Hindlimb muscle (tissue), 1 donor: ENCODE data around the gene BANF2. TPM values are rescaled to one million over a fixed set of nuclear protein-coding genes. Genes with fewer than 3 reads are reported as not detected.

ENCODE experiments used
- DNase-seq: peaks from one replicate; pipeline ENCODE4 v3.0.0-alpha.2; 2013
- polyA plus RNA-seq: library from polyadenylated mRNA; unstranded; fragments of 120-200 nt; gene quantifications from one replicate; pipeline ENCODE4 v1.2.1, GENCODE V29; 2013; ENCODE audit not compliant: insufficient read length

BANF2 gene
- polyA plus RNA-seq, 1 donor, result not detected

DNA sequence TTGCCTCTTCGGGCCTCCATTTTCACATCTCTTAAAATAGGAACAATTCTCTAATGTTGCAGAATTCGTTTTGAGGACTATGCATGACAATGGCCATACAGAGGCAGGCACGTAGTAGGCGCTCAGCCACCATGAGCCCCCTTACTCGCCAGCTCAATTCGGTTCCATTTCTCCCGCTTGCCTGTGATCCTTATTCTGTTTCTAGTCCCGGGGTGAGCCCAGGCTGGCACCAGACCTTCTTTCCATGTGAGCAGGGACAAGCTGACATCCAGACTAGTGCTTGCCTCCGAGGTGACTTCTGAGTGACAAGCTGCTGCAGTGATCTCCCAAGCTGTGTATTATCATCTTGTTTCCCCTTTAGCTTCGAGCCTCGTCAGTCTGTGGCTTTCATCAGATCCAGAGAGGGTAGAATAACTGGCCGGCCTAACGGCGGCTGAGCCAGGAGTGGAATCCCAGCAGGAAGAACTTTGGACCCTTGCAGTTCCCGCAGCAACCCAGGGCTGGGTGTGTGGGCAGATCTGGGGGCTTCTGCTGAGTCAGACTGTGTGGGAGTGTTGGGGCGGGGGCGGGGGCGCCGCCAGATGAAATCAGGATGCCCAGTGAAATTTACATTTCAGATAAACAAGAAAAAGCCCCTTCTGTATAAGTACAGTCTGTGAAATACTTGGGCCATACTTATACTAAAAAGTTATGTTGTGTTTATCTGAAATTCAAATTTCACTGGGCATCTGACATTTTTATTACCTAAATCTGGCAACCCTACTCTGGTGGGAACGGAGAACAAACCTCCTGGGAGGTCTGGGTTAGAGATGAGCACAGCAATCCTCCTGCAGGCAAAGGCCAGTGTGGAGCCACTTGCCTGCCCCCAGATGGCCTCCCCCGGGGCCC, 10.9 kb downstream of the BANF2 start:
- DNase-seq, result no peak

DNA sequence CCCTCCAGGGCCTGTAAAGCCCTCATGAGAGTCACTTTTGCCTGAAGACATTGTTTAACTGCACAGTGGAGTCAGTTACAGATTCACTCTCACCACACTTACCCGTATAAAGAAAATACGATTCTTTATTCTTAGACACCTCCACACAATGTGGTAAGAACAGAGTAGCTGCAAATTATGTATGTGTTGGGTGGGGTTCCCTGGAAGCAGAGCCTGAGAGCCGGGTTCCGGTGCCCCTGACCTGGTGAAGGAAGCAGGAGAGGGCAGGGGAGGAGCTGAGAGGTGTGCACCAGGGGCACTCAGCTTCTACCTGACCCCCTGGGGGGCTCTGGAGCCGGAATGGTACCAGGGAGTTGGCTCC, 11.5 kb downstream of the BANF2 start:
- DNase-seq, result no peak

DNA sequence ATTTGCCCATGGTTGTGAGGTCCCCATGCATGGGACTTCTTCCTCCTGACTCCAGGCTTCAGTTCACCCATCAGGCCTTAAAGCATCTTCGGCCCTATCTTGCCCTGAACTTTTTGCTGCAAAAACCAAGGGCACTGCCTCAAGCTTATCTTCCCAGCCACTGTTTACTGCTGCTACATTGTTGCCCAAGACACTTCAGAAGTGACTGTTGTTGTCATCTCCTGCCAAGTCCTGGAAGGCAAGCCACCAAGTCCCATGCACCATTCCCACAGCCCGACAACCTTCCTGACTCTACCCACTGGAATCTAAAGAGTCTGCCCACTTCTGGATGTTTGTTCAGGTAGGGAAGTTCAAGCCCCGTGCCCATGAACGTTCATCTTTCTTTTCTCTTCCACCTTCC, 12.4 kb downstream of the BANF2 start:
- DNase-seq, result no peak

DNA sequence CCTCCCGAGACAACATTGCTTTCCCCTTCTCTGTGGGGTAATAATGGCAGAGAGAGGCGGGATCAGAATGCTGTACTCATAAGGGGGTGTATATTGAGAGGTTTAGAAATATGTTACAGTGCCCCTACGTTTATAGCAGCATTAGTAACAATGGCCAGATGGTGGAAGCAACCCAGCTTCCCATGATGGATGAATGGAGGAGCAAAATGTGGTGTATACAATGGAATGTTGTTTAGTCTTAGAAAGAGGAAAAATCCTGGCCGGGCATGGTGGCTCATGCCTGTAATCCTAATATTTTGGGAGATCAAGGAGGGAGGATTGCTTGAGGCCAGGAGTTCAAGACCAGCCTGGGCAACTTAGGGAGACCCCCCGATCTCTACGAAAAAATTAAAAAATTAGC, 12.9 kb downstream of the BANF2 start:
- DNase-seq, result no peak

DNA sequence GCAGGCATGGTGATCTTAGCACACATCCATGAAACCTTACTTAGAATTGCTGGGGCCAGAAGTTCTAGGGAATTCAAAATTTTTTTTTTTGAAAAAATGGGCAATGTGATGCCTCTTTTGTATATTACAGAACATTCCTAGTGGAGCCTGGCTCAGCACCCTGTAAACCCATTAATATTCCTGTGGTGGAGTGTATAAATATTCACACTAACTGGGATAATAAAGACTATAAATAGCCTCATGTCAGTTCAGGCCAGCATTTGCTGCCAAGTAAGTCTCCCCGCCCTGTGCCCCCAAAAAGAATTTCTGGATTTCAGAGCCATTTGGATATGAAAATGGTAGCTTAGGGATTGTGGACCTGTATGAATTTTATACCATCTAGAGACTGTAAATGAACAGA, 14.8 kb downstream of the BANF2 start:
- DNase-seq, result no peak

DNA sequence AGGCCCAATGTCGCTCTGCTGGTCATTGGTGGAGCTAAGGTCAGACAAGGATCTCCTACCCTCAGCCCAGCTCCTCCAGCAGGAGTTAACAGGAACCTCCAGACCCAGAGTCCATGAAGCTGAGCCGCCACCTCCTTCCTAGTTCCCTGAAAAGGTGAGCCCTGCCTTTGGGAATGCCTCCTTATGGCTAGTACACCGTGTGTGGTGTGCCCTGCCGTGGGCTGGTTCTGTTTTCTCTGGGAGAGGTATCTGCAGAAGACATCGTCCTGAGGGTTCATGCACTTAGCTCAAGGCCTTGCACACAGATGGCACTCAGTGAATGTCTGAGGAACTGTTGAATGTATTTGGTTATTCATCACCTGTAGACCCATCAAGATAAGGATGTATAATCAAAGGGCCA, 15.3 kb downstream of the BANF2 start:
- no peak for DNase-seq

DNA sequence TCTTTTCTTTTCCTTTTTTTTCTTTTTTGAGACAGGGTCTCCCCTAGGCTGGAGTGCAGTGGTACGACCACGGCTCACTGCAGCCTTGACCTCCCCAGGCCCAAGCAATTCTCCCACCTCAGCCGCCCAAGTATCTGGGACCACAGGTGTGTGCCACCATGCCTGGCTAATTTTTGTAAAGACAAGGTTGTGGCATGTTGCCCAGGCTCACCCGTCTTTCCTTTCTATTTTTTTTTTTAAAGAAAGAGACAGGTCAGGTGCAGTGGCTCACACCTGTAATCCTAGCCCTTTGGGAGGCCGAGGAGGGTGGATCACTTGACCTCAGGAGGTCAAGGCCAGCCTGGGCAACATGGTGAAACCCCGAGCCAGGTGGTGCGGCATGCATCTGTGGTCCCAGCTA, 16.6 kb downstream of the BANF2 start:
- no peak for DNase-seq

DNA sequence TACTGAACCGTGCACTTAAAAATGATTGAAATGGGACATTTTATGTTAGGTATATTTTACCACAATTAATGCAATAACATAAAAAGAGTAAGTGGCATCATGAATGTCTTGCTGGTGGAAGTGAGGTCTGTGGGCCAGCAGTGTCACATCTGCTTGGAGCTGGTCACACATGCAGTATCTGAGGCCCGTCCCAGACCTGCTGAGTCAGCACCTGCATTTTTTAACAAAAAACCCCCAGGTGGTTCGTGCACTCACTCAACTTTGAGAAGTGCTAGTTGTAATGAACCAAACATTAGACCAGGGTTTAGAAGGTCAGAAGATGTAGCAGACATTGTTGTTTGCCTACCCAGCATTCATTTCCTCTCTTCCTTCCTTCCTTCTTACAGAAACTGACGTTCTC, 21.0 kb downstream of the BANF2 start:
- no peak for DNase-seq

DNA sequence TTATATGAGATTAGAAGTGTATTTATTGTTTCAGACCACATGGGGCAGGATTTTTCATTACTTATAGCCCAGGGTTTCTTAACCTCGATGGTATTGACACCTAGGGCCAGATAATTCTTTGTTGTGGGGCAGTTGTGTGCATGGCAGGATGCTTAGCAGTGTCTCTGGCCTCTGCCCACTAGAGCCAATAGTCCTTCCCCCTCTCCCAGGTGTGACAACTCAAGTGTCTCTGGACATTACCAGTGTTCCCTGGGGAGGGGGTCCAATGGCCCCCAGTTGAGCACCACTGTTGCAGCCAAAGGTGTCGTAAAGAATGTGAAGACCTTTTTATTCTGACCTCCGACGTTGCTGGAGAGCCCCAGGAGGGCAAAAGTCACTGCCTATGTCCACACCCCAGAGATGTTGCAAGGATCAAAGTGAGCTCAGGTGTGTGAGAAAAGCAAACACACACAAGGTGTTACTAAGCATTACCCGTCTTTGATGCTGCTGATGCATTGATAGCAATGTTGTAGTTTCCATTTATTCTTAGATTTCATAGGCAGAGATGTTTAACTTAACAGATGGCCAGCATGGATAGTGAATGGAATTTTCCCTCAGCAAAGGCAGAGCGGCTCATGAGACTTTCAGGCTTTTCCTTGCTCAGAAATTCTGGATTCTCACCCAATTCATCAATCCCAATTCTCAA, 22.2 kb downstream of the BANF2 start:
- DNase-seq, result no peak

DNA sequence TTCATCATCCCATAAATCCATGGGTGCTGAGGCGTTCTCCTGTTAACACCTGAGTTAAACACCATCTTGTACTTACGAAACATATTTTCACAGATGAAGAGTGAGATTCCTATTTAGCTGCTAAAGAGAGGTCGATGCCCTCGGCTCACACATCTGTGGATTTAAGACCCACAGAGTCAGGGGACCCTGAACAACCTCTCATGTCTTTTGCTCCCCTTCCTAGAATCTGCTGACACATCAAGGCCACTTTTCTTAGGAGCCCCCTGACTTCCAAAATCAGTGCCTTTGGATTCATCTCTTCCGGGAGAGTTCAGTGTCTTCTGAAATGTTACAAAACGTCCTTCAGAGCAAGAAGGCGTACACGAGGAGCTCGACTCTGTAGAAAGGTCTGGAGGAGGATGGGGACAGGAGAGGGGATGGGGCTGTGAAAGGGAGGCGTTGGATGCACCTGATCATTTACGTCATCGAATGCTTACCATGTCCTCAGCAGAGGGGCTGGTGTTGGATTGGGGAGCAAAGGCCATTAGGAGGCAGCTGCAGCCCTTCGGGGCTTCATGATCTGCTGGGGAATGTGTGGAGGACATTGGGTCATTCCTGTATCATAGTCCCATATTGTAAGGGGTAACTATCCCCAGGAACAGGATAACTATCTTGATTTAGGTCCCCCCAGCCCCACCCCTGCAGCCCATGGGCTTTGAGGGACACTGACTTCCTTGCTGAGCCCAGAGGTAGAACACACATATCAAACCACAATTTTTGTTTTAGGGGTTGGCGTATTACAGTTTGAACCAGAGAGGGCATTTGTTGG, 22.9 kb downstream of the BANF2 start:
- DNase-seq, result no peak

DNA sequence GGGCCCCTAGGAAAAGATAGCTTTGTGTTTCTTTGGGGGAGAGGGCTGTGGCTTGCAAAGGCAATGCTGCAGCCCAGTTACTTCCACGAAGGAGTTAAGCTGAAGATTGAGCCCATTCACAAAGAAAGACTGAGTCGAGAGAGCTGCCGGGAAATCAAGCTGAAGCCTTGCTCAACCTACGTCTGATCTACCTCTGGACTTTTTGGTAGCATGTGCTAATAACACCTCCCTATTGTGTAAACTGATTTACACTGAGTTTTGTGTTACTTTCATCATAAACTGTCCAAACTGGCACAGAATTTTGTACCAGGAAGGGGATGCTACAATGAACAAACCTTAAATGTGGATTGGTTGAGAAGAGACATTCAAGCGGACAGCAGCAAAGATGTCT, 23.5 kb downstream of the BANF2 start:
- DNase-seq, result no peak

DNA sequence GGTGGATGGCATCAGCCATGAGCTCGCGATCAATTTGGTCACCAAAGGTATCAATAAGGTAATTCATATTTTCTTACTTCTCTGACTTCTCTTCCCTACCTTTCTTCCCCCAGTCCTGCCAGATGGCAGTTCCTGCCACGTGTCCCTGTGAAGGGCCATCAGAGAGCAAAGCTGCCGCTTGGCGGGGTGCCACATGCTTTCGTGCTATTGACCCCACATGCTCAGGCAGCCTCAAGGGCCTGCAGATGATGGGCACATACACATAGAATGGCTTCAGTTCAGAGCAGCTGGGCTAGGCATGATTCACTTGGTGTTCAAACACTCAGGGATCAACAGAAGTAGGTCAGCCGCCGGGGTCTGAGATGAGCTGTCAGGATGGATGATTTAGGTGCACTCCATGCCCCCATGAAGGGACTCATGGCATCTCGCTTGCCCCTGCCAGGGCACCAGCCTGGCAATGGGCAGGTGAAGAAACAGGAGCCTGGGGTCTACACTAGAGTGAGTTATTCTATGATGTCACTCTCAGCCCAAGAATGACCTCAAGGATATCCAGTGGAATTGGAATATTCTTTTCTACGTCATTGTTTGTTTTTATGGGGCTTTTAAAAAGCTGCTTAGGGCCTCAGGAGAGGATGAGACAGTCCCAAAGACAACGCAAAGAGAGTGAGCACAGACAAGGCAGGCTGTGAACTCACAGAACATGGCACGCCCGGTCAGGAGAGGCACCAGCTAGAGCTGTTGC, 25.5 kb downstream of the BANF2 start:
- DNase-seq, result no peak

DNA sequence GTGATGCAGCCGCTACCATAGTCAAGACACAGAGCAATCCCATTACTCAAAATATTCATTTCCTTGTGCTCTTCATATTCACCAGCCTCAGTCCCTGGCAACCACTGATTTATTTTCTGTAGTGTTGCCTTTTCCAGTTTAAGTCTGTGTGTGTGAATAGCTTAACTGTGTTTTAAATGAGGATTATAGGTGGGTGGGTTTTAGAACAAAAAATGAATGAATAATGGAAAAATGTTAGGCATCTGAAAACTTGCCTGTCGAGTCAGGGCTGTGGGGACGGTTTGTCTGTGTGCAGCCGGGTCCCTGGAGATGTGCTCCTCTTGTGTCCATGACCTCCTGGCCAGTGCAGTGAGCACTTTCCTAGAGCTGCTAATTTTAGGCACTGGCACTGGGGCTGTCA, 27.1 kb downstream of the BANF2 start:
- DNase-seq, result no peak

DNA sequence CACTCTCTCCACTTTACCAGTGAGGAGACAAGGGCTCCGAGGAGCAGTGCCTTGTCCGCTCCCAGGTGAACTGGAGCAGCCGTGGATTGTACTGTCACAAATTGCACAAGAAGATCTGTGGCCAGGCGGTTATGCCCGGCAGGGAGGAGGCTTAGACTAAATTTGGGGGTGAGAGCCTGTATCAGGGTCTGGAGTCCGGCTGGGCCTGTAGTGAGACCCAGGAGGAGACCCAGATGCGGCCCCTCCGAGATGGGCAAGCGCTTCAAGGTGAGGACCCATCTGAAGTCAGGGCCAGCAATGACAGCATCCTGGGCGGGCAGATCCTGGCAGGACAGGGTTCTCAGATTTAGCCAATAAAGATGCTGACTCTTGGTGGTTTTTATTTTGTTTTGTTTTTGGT, 27.6 kb downstream of the BANF2 start:
- DNase-seq, result no peak

DNA sequence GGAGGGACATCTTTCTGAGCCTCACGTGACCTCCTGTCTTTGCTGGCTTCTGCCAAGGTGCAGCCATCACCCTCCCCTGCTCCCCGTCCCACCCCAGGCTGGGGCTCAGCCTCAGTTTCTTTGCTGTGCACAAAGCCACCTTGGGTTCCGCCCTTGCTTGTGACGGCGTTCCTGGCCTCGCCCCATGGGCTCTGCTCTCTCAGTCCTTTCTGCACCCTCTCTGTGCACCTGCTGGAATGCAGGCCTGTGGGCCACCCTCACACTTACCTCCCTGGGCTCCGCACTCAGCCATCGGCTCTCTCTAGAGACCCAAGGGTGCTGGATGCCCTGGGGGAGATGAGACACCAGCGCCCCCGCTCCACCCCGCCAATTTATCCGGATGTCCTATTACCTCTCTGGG, 28.3 kb downstream of the BANF2 start:
- DNase-seq, result no peak

DNA sequence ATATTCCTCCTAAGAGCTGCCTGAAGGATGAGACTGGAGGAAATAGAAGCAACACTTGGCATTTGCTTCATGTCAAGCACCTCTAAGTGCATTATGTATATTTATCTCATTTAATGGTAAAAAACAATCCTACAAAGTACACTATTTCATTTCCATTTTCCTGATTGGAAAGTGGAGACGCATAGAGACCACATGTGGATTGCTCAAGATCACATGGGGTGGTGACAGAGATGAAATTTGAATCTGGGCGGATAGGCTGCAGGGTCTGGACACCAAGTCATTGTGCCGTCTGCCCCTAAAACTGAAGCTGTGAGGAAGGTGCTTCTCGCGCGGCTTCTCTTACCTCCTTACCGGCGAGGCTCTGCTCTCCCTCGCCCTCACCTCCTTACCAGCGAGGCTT, 30.3 kb downstream of the BANF2 start:
- DNase-seq, result no peak

DNA sequence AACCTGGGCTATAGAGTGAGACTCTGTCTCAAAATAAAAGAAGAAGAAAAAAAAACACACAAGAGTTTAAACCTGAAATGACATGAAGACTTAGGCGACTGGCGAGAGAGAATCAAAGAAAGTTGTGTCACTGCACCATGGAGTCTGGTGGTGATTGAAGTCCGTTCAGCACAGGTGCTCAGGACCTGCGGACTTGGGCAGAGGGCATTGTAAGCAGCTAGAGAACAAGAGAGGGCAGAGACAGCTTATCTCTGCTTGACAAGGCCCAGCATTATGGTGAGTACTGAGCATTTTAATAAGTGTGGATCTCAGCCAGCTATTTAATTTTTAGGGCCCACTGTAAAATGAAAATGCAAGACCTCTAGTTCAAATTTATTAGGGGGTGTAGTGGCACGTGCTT, 31.5 kb downstream of the BANF2 start:
- DNase-seq, result no peak

DNA sequence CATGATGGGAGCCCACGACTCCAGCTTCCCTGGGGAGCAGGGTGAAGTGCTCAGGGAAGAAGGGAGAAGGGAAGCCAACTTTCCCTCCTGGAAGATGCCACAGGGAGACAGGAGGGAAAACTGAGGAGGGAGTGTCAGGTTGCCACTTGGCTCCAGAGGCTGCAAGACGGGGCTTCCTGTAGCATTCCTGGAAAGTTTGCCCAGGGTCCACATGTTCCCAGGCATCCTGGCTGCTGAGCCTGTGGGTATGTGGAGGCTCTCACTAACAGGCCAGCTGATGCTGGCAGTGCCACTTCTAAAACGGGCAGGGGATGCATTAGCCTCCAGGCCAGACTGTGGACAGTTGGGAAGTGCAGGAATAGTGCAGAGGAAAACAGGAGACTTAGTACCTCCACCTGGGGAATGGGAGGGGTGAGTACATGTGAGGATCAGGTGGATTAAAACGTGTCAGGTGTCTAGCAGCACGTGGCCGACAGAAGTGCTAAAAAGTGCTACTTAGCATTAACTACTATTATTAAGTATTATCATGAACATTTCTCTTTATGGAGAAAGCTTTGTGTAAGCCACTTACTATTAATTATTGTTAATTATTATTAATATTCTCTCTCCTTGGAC, 33.2 kb downstream of the BANF2 start:
- DNase-seq, result no peak

DNA sequence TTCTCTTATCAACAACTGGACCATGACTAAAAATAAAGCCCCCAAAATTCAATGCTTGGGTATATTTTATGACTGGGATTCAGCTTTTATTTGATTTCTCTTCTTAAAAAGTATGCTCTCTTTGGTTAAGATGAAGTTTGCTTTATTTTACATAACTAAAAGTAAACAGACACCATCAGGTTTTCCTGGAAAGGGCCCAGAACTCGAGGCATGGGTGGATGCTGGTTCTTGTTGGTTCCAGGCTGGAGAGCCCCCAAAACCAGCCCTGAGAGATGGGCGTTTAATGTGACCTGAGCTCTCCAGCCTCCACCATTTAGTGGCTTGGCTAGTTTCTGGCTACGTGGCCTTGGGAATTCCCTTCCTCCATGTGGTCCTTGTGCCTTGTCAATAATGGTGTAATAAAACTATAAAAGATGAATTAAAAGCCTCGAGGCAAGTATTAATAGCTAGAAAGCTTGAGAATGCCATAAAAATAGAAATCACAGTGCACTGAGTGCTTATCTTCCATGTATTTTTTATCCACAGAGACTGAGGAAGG, 34.1 kb downstream of the BANF2 start:
- no peak for DNase-seq

DNA sequence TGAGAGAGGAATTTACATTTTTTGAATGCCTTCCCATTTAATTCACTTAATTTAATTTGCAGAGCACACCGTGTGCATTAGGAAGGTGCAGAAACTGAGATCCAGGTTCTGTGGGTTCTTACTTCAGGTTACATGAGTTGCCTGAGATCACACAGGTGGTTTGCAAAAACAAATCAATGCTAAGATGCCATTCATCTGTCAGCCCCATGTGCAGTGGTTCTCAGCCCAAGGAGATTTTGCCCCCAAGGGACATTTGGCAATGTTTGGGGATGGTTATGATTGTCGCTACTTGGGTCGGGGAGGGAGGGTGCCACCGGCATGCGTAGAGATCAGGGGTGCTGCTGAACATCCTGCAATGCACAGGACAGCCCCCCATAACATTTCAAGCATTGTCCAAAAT, 34.6 kb downstream of the BANF2 start:
- no peak for DNase-seq

DNA sequence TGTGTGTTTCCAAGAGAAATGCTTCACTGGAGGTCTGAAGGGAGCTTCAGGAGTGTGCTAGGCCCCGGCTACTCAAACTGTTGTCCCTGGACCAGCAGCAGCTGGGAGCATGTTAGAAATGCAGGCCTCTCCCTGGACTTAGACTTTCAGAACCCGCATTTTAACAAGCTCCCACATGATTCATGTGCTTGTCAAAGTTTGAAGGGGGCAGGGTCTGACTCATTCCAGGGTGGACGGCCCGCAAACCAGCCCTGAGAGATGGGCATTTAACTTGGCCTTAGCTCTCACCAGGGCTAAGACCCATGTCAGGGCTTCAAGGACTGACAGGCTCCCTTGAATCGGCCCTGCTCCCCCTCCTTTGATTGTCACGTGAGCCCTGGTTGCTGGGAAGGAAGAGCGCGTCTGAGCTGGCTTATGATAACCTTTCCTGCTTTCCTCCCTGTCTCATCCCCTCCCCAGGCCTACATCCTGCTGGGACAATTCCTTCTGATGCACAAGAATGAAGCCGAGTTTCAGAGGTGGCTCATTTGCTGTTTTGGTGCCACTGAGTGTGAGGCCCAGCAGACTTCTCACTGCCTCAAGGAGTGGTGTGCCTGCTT, 35.5 kb downstream of the BANF2 start:
- no peak for DNase-seq
